ENCODE data around the gene EFS.

The EFS gene

GRCh38 chr14:23365036-23365731 lies at the start of gene EFS:
Gene EFS, minus strand, starts transcription at chr14:23365172. Its CDS starts 147 bp downstream, at chr14:23365025.
- Mint-ChIP-seq H3K4me3 (no peak within 1 kb of the TSS), H3K4me1 (ENCODE audit: low read depth) (no peaks in the 10 kb centered on the region), H3K27ac (peak within 1 kb of the TSS; percentile 18), H3K9me3 (no peaks in the 10 kb centered on the region), H3K27me3 (ENCODE audit: low read depth) (peaks cover 49% of the 10 kb centered on the region), H3K36me3 (ENCODE audit: low read depth) (no peaks in the 10 kb centered on the region)

- no peak overlapping the region for H3K27ac Mint-ChIP-seq
- peaks cover 2% of the 10 kb centered on the region for H3K4me1 Mint-ChIP-seq (ENCODE audit: low read depth)
- no peak overlapping the region for H3K4me3 Mint-ChIP-seq
- H3K9me3 Mint-ChIP-seq: no peaks in the 10 kb centered on the region
- H3K36me3 Mint-ChIP-seq (ENCODE audit: low read depth): no peaks in the 10 kb centered on the region
- no peaks in the 10 kb centered on the region for H3K27me3 Mint-ChIP-seq (ENCODE audit: low read depth)
These were observed 49.3 kb upstream of the EFS start for GRCh38 chr14:23414254-23414653.

GRCh38 chr14:23413681-23414080 lies 48.7 kb upstream of the EFS start:
- Mint-ChIP-seq H3K36me3 (ENCODE audit: low read depth) (no peaks in the 10 kb centered on the region), H3K27me3 (ENCODE audit: low read depth) (no peaks in the 10 kb centered on the region), H3K27ac (no peak overlapping the region), H3K4me3 (no peak overlapping the region), H3K9me3 (no peaks in the 10 kb centered on the region), H3K4me1 (ENCODE audit: low read depth) (peaks cover 6% of the 10 kb centered on the region)

GRCh38 chr14:23411563-23412525 lies 46.9 kb upstream of the EFS start:
- peaks cover 6% of the 10 kb centered on the region for H3K4me1 Mint-ChIP-seq (ENCODE audit: low read depth)
- no peaks in the 10 kb centered on the region for H3K9me3 Mint-ChIP-seq
- H3K27ac Mint-ChIP-seq: no peak overlapping the region
- no peaks in the 10 kb centered on the region for H3K36me3 Mint-ChIP-seq (ENCODE audit: low read depth)
- no peaks in the 10 kb centered on the region for H3K27me3 Mint-ChIP-seq (ENCODE audit: low read depth)
- H3K4me3 Mint-ChIP-seq: no peak overlapping the region

GRCh38 chr14:23409966-23410635 lies 45.1 kb upstream of the EFS start:
- Mint-ChIP-seq H3K9me3 (no peaks in the 10 kb centered on the region), H3K27me3 (ENCODE audit: low read depth) (no peaks in the 10 kb centered on the region), H3K4me1 (ENCODE audit: low read depth) (peaks cover 6% of the 10 kb centered on the region), H3K27ac (no peak overlapping the region), H3K36me3 (ENCODE audit: low read depth) (no peaks in the 10 kb centered on the region), H3K4me3 (no peak overlapping the region)

- peak overlapping the region; percentile 39 for H3K27ac Mint-ChIP-seq
- H3K4me3 Mint-ChIP-seq: no peak overlapping the region
- no peaks in the 10 kb centered on the region for H3K36me3 Mint-ChIP-seq (ENCODE audit: low read depth)
- no peaks in the 10 kb centered on the region for H3K27me3 Mint-ChIP-seq (ENCODE audit: low read depth)
- no peaks in the 10 kb centered on the region for H3K9me3 Mint-ChIP-seq
- H3K4me1 Mint-ChIP-seq (ENCODE audit: low read depth): peaks cover 6% of the 10 kb centered on the region
These were observed 44.5 kb upstream of the EFS start for GRCh38 chr14:23409475-23409874.

- H3K4me3 Mint-ChIP-seq: no peak overlapping the region
- no peaks in the 10 kb centered on the region for H3K27me3 Mint-ChIP-seq (ENCODE audit: low read depth)
- H3K36me3 Mint-ChIP-seq (ENCODE audit: low read depth): no peaks in the 10 kb centered on the region
- no peaks in the 10 kb centered on the region for H3K9me3 Mint-ChIP-seq
- no peak overlapping the region for H3K27ac Mint-ChIP-seq
- peaks cover 6% of the 10 kb centered on the region for H3K4me1 Mint-ChIP-seq (ENCODE audit: low read depth)
These were observed 43.3 kb upstream of the EFS start for GRCh38 chr14:23408307-23408630.

GRCh38 chr14:23407516-23408306 lies 42.7 kb upstream of the EFS start, which contains the start of gene MYH6:
Gene MYH6, minus strand, starts transcription at chr14:23408273. Its CDS starts 1,050 bp downstream, at chr14:23407223.
- H3K9me3 Mint-ChIP-seq: no peaks in the 10 kb centered on the region
- peaks cover 6% of the 10 kb centered on the region for H3K4me1 Mint-ChIP-seq (ENCODE audit: low read depth)
- no peak within 1 kb of the TSS for H3K27ac Mint-ChIP-seq
- H3K36me3 Mint-ChIP-seq (ENCODE audit: low read depth): no peaks in the 10 kb centered on the region
- H3K27me3 Mint-ChIP-seq (ENCODE audit: low read depth): no peaks in the 10 kb centered on the region
- H3K4me3 Mint-ChIP-seq: no peak within 1 kb of the TSS

- no peak overlapping the region for H3K4me3 Mint-ChIP-seq
- no peaks in the 10 kb centered on the region for H3K27me3 Mint-ChIP-seq (ENCODE audit: low read depth)
- no peaks in the 10 kb centered on the region for H3K9me3 Mint-ChIP-seq
These were observed 41.9 kb upstream of the EFS start for GRCh38 chr14:23406725-23407355.

GRCh38 chr14:23406244-23406643 lies 41.3 kb upstream of the EFS start:
- no peak overlapping the region for H3K4me3 Mint-ChIP-seq
- peaks cover 4% of the 10 kb centered on the region for H3K27me3 Mint-ChIP-seq (ENCODE audit: low read depth)
- no peaks in the 10 kb centered on the region for H3K9me3 Mint-ChIP-seq
- H3K4me1 Mint-ChIP-seq (ENCODE audit: low read depth): peaks cover 6% of the 10 kb centered on the region
- H3K36me3 Mint-ChIP-seq (ENCODE audit: low read depth): no peaks in the 10 kb centered on the region
- H3K27ac Mint-ChIP-seq: no peak overlapping the region

More at GRCh38 chr14:23406725-23407355, 41.9 kb upstream of the EFS start:
- Mint-ChIP-seq H3K27ac (no peak overlapping the region), H3K4me1 (ENCODE audit: low read depth) (peaks cover 6% of the 10 kb centered on the region), H3K36me3 (ENCODE audit: low read depth) (no peaks in the 10 kb centered on the region)

- Mint-ChIP-seq H3K4me3 (no peak overlapping the region), H3K9me3 (no peaks in the 10 kb centered on the region), H3K36me3 (ENCODE audit: low read depth) (no peaks in the 10 kb centered on the region), H3K27ac (no peak overlapping the region), H3K4me1 (ENCODE audit: low read depth) (peaks cover 6% of the 10 kb centered on the region), H3K27me3 (ENCODE audit: low read depth) (peaks cover 4% of the 10 kb centered on the region)
These were observed 40.6 kb upstream of the EFS start for GRCh38 chr14:23405516-23406025.

GRCh38 chr14:23405096-23405495 lies 40.1 kb upstream of the EFS start:
- Mint-ChIP-seq H3K4me3 (no peak overlapping the region), H3K4me1 (ENCODE audit: low read depth) (peaks cover 6% of the 10 kb centered on the region), H3K27ac (no peak overlapping the region), H3K27me3 (ENCODE audit: low read depth) (peaks cover 4% of the 10 kb centered on the region), H3K36me3 (ENCODE audit: low read depth) (no peaks in the 10 kb centered on the region), H3K9me3 (no peaks in the 10 kb centered on the region)

- Mint-ChIP-seq H3K27ac (no peak overlapping the region), H3K9me3 (no peaks in the 10 kb centered on the region), H3K4me1 (ENCODE audit: low read depth) (peaks cover 5% of the 10 kb centered on the region), H3K4me3 (no peak overlapping the region), H3K36me3 (ENCODE audit: low read depth) (no peaks in the 10 kb centered on the region), H3K27me3 (ENCODE audit: low read depth) (peaks cover 4% of the 10 kb centered on the region)
These were observed 39.4 kb upstream of the EFS start for GRCh38 chr14:23404331-23404900.

Measured in T-helper 1 cell treated with Interleukin-12 subunit alpha and Interleukin-12 subunit beta and Interleukin-4 antibody, amounts not matched to agents 30 μg/mL and 1 μg/mL, for 36 hours (primary cell).